GM18870 (cell line): Measurements from ENCODE around the gene SPACDR.
"Not testable (repeated sequence)": the region's sequence is repeated elsewhere in the genome, so short reads cannot be mapped to it uniquely, and the experiment has no call there.

Source experiments
- ATAC-seq: cut with Tn5 transposase; IDR thresholded peaks from one replicate; pipeline ENCODE4 v1.9.1; 2021; ENCODE audit warnings: moderate library complexity; ENCODE audit not compliant: unreplicated experiment

Gene SPACDR

GRCh38 chr7:100466653-100467605 is 2.9 kb upstream of the SPACDR start:
- ATAC-seq = no peak

GRCh38 chr7:100465702-100466311 is 1.7 kb upstream of the SPACDR start:
- ATAC-seq = no peak

DNA sequence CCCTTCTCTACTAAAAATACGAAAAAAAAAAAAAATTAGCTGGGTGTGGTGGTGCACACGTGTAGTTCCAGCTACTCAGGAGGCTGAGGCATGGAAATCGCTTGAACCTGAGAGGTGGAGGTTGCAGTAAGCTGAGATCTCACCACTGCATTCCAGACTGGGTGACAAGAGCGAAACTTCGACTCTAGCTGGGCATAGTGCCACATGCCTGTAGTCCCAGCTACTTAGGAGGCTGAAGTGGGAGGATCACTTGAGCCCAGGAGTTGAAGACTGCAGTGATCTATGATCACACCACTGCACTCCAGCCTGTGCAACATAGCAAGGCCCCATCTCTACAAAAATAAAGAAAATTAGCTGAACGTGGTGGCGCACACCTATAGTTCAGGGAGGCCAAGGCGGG is 1.2 kb upstream of the SPACDR start:
- ATAC-seq = no peak

DNA sequence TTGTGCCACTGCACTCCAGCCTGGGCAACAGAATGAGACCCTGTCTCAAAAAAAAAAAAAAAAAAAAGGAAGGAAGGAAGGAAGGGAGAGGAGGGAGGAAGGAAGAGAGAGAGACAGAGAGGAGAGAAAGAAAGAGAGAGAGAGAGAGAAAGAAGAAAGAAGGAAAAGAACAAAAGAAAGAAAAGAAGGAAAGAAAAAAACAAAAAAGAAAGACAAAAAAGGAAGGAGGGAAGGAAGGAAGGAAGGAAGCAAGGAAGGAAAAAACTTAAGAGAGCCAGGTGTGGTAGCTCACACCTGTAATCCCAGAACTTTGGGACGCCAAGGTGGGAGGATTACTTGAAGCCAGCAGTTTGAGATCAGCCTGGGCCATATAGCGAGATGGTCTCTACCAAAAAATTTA is 731 bp upstream of the SPACDR start:
- ATAC-seq = no peak

DNA sequence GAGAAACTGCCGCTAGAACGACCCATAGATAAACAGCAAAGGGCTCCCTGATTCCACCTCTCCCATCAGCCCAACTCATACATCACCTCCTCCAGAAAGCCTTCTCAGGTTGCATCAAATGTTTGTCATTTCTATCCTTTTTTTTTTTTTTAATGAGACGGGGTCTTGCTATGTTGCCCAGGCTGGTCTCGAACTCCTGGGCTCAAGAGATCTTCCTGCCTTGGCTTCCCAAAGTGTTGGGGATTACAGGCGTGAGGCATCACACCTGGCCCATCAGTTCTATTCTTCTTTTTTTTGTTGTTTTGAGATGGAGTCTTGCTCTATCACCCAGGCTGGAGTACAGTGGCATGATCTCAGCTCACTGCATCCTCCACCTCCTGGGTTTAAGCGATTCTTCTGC is 7.0 kb downstream of the SPACDR start:
- no peak for ATAC-seq

DNA sequence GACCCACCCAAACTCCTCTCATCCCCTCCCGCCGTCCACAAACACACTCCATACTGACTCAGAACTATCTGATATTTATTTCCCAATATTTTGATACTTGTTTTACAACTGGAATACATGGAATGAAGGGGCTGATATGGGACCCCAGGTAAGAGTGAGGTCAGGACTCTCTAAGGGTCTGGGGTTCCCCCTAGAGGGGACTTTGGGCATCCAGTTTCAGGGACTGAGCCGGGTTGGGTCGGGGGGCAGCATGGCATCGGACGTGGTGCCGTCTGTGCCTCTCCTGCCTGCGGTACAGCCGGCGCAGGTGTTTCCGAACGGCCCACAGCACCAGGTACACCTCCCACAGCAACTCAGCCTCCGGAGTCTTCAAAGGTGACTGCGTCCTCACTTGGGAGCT is 7.5 kb downstream of the SPACDR start:
- no peak for ATAC-seq

GRCh38 chr7:100455206-100455605 is 8.9 kb downstream of the SPACDR start:
- no peak for ATAC-seq

- ATAC-seq = not testable (repeated sequence)
Observed at GRCh38 chr7:100453854-100454253, 10.2 kb downstream of the SPACDR start.

DNA sequence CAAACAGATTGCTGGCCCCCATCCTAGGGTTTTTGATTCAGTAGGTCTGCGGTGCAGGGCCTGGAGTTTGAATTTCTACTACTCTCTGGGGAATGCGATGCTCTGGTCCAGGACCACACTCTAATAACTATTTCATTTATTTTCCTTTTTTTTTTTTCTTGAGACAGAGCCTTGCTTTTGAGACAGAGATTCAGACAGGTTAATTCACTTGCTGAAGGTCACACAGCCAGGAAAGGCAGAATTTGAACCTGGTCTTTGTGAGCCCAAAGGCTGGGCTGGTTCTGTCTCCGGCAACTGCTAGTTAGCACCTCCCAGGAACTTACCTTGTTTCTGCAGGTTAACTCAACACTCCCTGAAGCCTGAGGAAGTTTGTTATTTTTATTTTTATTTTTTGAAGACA is 11.5 kb downstream of the SPACDR start:
- no peak for ATAC-seq

- no peak for ATAC-seq
Observed at GRCh38 chr7:100449190-100449795, 14.8 kb downstream of the SPACDR start.

- ATAC-seq = not testable (repeated sequence)
Observed at GRCh38 chr7:100447363-100447762, 16.7 kb downstream of the SPACDR start.

DNA sequence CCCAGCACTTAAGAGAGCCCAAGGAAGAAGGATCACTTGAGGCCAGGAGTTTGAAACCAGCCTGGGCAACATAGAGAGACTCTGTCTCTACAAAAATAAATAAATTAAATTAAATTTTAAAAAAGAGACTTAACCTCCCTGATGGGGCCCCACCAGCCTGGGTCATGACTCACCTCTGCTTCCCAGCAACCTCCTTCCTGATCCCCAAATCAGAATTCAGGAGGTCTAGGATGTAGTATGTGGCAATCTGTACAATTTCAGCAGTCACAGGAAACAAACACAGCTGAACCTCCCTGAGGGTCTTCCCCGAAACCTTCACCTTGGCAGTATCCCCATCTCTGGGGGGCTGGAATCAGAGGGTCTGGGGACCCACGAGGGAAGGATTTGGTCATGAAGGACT is 18.0 kb downstream of the SPACDR start:
- no peak for ATAC-seq

GRCh38 chr7:100444311-100445278 is 19.5 kb downstream of the SPACDR start:
- ATAC-seq = no peak

DNA sequence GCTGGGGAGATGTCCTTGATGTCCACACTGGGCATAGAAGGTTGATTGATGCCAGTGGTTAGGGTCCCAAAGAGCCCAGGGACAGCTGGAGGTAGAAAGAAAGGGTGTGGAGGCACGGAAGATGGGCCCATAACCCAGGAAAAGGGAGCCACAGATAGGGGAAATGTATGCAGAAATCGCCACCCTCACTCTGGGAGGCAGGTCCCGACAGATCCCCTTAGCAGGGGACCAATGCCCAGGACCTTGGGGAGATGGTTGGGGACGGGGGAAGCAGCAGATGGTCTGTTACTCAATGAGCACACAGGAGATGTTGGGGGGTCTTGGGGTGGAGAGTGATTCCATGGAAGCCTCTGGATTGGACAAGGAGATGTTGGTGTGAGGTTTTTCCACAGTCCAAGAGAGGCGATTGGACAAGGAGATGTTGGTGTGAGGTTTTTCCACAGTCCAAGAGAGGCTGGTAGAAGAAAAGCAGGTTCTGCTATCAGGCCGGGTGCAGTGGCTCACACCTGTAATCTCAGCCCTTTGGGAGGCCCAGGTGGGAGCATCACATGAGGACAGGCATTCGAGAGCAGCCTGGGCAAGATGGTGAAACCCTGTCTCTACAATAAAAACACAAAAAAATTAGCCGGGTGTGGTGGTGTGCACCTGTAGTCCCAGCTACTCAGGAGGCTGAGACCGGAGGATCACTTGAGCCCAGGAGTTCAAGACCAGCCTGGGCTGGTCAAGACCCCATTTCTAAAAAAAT is 20.8 kb downstream of the SPACDR start:
- no peak for ATAC-seq

- no peak for ATAC-seq
Observed at GRCh38 chr7:100441641-100442535, 22.2 kb downstream of the SPACDR start.

DNA sequence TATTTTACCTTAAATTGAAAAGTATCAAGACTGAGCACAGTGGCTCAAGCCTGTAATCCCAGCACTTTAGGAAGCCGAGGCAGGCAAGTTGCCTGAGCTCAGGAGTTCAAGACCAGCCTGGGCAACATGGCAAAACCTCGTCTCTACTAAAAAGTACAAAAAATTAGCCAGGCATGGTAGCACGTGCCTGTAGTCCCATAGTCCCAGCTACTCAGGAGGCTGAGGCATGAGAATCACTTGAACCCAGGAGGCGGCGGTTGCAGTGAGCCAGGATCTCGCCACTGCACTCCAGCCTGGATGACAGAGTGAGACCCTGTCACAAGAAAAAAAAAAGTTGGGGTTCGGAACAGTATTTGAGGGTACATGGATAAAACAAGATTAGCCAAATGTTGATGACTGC is 24.8 kb downstream of the SPACDR start:
- ATAC-seq = not testable (repeated sequence)

DNA sequence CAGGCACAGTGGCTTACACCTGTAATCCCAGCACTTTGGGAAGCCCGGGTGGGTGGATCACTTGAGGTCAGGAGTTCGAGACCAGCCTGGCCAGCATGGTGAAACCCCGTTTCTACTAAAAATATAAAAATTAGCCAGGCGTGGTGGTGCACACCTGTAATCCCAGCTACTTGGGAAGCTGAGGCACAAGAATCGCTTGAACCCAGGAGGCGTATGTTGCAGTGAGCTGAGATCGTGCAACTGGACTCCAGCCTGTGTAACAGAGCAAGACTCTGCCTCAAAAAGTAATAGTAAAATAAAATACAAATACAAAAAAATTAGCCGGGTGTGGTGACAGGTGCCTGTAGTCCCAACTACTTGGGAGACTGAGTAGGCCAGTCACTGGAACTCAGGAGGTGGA is 25.3 kb downstream of the SPACDR start:
- ATAC-seq = not testable (repeated sequence)

- no peak for ATAC-seq
Observed at GRCh38 chr7:100438172-100438571, 25.9 kb downstream of the SPACDR start.
